Measurements from ENCODE around the gene FBXL7.

DNA sequence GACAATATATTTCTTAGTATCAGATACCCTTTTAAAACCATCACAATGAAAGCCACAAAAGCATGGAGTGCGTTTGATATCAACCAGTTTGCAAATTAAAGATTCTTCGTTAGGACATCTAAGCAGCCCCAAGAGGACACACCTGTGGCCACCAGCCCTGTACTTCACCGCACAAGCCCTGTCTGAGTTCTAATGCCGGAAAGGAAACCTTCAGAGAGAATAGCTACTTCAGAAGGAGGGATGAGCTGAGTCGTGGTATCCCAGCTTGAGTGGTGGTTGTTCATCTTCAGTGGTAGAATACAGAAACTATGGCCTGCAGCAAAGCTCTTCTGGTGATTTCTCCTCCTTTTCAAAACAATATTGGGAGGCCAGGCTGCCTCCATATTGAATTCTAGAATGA is 319.6 kb downstream of the FBXL7 start:
- TF ChIP-seq, protein P1, sequence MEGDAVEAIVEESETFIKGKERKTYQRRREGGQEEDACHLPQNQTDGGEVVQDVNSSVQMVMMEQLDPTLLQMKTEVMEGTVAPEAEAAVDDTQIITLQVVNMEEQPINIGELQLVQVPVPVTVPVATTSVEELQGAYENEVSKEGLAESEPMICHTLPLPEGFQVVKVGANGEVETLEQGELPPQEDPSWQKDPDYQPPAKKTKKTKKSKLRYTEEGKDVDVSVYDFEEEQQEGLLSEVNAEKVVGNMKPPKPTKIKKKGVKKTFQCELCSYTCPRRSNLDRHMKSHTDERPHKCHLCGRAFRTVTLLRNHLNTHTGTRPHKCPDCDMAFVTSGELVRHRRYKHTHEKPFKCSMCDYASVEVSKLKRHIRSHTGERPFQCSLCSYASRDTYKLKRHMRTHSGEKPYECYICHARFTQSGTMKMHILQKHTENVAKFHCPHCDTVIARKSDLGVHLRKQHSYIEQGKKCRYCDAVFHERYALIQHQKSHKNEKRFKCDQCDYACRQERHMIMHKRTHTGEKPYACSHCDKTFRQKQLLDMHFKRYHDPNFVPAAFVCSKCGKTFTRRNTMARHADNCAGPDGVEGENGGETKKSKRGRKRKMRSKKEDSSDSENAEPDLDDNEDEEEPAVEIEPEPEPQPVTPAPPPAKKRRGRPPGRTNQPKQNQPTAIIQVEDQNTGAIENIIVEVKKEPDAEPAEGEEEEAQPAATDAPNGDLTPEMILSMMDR (IDR thresholded peaks at IDR 0.05) = no peak
- no peak for TF ChIP-seq EP300 (IDR thresholded peaks at IDR 0.05; ENCODE audit: low read depth)

Measured in transverse colon (tissue), 3 donors.